SW480 (cell line): ENCODE results near the gene ZNF197.
A peak's percentile ranks its signal among the peaks of the same experiment; 100 is the strongest.
"Not testable (repeated sequence)": the region's sequence is repeated elsewhere in the genome, so short reads cannot be mapped to it uniquely, and the experiment has no call there.

ENCODE experiments used
- DNase-seq: peaks from one replicate; pipeline ENCODE4 v3.0.0-alpha.2; 2016; ENCODE audit warnings: low spot score

ZNF197 gene

DNA sequence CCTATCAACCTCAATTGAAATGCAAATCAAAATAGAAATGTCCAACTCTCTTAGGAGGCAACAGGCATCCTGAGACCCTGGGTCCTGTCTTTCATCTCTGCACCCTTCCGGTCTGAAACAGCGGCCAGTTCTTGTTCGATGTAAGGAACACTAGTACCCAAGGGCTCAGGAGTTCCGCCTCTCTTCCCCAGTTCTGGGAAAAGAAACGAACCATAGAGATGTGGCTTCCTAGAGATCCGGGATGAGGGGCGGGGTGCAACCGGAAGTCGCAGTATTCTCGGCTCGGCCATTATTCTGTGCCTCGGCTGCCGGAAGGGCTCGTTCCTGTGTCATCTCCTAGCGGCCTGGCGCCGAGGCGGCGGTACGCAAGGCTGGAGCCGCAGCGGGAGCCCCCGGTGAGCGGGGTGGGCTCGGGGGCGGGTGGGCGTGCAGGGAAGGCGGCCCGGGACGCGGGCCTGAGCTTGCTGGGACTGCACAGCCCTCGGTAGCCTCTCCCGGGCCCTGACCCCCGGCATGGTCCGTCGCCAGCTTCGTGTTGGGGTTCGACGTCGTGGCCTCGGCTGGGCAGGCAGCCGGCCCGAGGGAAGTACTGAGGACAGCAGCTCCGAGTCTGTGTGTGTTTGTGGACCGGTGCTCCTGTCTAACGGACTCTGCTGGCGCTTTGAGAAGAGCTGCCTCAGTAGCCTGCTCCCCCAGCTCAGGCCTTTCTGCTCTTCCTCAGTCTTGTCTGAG lies at the start of gene ZNF197:
ZNF197 (plus strand) TSS at position 288 of the 732 bp plus-strand sequence. CDS start 4,119 bp downstream, outside the sequence.
- DNase-seq, result peak; percentile 88

DNA sequence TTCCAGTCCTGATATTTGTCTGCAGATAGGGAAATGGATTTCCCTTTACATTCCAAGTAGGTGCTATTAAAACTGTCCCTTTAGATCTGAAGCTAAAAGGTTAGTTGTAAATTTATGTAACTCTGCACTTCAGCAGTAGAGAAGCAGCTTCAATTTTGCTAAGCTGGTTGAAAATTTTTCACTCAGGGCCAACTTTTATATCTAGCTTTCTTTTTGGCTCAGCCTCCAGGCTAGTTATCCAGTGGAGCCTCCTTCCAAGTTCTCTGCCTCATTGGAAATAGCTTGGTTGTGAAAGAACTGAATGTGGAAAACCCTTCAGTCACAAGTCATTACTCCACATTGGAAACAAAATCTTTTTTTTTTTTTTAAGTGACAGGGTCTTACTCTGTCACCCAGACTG lies 48.2 kb upstream of the ZNF197 start:
- DNase-seq, result no peak

DNA sequence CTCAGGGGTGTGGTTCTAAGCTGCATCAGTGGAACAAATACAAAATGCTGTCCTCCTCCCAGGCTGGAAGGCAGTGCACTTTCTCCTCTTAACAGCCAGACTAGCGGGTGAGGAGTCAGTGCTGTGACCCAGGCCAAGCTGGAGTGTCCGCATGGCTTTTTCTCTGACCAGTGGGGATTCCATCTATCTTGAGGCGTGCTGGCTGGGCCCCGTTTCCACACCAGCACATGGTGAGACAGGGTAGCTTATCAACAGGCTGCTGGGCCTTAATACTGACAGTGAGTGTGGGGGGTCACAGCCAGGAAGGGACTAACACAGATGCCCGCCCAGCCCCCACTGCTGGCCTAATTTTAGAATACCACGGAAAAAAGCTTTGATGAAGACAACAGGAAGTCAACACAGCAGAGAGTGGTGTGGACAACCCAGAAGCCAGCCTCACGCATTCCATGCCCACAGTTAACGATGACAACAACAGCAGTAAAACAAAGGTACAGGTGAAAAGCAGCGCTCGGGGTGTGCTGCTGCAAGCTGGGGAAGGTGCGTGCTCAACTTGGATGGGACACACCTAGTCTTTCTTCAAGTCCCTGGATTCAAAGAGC lies 47.4 kb upstream of the ZNF197 start:
- DNase-seq, result not testable (repeated sequence)

DNA sequence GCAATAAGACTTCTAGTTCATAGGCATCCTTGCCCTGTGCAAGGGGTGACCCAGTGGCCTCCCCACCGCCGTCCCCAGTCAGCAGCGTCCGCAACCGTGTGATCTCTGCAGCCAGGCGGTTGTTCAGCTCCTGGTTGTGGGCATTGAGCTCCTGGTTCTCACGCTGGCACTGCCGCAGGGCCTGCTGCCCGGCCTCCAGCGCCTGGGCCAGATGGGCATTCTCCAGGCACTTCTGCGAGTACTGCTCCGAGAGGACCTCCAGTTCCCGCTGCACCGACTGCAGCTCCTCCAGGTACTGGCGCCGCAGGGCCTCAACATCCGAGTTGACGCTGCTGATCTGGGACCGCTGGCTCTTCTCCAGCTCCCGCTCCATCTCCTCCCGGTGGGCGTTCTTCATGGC lies 46.5 kb upstream of the ZNF197 start:
- not testable (repeated sequence) for DNase-seq

DNA sequence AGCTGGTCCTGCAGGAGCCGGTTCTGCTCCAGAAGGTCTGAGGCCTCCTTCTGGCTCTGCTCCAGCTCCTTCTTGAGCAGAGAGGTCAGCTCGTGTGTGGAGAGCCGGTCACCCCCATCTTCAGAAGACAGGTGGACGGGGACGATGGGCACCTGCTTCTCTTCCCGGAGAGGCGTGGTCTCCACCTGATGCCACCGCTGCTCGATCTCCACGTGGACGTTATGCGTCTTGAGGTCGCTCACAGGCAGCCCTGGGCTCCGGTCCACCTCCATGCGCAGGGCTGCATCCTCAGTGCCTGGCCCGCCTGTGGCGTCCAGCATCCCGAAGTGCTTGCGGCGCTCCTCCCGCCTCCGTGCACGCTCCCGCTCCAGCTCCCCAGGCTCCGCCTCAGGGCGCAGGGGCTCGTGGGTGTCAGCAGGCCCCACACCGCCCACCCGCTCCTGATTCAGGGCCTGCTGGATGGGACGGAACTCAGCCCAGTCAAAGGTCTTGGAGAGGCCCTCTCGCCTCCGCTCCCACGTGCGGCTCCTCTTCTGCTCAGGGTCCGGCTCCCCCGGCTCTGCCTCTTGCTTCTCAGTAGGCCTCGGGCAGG lies 45.8 kb upstream of the ZNF197 start:
- DNase-seq, result not testable (repeated sequence)

DNA sequence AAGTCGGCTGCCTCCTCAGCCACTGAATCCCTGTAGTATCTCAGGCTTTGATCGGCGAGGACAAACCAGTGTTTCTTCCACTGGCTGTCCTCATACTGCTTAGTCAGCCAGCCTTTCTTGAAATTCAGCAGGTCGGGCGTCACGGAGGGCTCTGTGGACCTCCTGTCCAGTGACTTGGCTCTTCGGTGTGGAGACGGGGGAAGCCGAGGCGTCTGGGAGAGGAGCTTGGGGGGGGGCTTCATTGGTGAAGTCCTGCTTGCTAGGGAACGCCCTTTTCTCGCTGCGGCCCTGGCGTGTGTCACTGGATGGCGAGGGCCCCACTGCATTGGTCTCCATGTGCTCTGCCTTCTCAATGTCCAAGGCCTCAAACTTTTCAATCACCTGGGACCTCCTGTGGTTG lies 45.1 kb upstream of the ZNF197 start:
- DNase-seq, result not testable (repeated sequence)

DNA sequence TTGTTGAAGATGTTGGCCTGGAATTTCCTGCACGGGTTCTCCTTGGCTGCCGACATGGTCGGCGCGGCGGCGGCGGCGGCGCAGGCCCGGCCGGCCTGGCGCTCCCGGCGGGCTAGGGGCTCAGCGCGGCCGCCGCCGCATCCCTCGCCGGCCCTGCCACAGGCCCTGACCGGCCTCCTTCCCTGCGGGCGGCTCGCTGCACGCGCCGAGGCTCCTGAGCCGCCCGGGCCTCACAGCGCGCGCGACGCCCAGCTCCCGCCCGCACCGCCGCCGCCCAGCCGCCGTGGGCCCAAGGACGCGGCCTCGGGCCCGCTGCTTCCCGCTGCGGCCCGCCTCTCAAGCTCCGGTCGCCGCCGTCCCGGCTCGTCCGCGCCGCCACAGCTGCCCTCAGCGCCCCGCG lies 43.9 kb upstream of the ZNF197 start:
- DNase-seq, result not testable (repeated sequence)

DNA sequence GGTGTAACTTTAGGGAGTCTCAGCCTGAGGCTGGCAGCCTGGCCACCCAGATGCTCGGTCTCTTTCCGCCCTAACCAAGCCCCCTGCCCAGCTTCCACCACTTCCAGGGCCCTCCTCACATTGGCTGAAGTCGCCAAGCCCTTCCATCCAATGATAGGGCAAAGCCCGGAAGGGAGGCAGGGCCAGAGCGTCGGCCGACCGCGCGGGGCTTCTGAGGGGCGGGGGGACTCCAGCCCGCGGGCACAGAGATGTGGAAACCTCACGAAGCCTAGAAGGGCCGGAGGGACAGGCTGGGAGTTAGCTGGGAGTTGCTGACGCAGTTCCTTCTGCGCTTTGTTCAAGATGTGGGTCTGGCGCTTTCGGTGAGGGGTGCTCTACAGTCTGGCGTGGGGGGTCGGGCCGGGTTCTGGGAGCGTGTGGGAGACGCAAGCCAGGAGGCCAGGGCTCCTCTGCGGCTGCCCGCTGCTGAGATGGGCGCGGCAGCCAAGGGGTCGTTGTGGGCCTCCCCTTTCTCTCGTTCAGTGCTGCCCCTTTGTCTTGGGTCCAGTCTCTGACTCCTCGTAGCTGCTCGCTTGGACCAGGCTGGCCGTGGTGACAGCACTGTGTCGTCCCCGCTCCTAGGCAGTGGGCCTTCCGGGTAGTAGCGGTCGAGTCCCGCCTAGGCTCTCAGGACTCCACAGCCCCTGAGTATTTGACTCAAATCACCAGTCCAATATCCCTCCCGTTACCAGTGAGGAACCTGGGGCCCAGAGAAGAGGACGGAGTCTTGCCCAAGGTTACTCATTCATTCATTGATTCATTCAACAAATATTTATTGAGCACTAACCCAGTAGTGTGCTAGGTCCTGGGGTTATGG lies 40.0 kb upstream of the ZNF197 start, which contains the start of gene ZNF660:
ZNF660 (plus strand) TSS at position 319 of the 856 bp plus-strand sequence. CDS start 9,230 bp downstream, outside the sequence.
- no peak for DNase-seq

DNA sequence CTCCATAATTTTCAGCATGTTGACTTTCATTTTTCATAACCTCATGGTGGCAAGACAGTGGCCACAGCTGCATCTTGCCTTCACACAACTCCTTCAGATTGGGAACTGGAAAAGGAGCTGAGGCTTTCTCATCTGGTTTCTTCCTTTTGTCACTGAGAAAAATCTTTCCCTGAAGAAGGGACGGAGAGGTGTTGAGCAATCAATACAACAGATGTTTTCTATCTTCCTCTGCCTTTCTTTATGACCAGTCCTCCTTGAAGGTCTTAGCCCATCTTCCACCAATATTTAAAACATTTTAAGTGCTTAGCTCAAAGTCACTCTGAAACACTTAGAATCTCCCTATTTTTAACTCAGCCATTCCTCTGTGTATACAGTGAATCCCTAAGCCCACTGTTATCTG lies 28.2 kb upstream of the ZNF197 start:
- no peak for DNase-seq

DNA sequence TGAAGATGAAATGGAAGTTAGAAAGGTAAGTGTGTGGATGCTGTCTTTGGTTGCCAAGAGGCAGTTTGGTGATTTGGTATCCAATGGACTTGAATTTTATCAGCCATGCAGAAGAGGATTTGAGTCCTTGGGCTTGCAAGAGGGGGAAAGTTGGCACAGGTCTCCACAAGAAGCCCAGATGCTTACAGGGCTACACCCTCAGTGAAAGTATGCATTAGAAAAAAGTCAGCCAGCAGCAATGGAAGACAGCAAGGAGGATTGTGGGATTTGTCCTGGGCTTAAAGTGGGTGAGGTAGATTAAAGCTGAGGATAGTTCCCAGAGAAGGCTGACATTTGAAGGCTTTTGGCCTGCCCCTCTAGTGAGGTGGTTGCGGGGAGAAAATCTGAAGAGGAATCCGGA lies 23.1 kb upstream of the ZNF197 start:
- no peak for DNase-seq

DNA sequence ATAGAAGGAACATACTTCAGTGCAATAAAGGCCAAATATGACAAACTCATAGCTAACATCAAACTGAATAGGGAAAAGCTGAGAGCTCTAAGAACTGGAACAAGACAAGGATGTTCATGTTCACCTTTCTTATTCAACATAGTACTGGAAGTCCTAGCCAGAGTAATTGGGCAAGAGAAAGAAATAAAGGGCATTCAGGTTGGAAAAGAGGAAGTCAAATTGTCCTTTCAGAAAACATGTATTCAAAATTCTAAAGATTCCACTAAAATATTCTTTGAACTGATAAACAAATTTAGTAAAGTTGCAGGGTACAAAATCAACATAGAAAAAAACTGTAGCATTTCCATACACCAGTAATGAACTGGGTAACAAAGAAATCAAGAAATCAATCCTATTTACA lies 12.2 kb upstream of the ZNF197 start:
- no peak for DNase-seq

DNA sequence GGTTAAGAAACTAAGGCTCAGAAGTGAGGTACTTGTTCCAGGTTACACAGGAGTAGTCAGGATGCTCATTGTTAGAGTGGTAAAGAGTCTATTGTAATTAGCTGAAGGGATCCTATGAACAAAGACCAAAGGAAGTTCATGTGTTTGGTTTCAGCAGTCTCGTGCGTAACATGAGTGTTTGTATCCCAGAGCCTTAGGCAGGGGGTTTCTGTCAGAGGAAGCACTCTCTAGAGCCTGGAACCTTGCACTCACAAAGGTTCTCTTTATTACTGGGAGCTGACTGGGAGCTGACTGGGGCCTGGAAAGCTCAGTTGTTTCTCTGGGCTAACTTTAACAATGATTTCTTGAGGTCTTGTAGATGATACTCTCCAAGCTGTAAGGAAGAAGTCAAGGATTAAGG lies 3.9 kb downstream of the ZNF197 start:
- no peak for DNase-seq

DNA sequence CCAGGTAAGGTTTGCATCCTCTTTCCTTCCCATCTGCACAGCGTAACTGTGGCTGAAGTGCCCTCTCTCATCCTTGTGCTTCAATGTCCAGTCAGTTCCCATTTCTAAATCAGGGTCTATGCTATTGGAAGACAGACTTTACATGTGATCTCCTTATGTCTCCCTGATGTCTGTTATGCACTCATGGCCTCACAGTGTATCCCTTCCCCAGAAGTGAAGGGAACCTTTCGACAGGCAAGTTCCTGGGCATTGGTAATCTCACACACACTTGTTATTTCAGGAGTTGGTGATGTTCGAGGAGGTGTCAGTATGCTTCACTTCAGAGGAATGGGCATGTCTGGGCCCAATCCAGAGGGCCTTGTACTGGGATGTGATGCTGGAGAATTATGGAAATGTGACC lies 7.4 kb downstream of the ZNF197 start:
- no peak for DNase-seq

DNA sequence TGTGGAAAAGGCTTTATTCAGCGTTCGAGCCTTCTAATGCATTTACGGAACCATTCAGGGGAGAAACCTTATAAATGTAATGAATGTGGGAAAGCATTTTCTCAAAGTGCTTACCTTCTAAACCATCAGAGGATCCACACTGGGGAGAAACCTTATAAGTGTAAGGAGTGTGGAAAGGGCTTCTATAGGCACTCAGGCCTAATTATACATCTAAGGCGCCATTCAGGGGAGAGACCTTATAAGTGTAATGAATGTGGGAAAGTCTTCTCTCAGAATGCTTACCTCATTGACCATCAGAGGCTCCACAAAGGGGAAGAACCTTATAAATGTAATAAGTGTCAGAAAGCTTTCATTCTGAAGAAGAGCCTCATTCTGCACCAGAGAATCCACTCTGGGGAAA lies 17.5 kb downstream of the ZNF197 start:
- DNase-seq, result no peak

DNA sequence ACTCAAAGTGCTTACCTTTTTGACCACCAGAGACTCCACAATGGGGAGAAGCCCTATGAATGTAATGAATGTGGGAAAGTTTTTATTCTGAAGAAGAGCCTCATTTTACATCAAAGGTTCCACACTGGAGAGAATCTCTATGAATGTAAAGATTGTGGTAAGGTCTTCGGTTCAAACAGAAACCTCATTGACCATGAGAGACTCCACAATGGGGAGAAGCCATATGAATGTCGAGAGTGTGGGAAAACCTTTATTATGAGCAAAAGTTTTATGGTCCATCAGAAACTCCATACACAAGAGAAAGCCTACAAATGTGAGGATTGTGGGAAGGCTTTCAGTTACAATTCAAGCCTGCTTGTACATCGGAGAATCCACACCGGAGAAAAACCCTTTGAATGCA lies 18.2 kb downstream of the ZNF197 start:
- DNase-seq, result no peak

DNA sequence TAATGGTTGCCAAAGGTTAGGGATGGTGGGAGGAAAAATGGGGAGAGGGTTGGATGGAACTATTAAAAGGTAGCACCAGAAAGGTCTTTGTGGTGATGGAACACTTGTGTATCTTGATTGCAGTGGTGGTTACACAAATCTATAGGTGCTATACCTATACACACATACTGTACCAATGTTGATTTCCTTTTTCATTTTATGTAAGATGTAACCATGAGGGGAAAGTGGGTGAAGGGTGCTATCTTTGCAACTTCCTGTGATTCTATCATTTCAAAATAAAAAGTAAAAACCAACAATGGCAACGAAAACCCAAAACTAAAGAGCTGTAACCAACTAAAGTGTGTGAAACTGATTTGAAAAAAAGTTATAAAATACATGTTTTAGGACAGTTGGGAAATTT lies 22.9 kb downstream of the ZNF197 start:
- no peak for DNase-seq

DNA sequence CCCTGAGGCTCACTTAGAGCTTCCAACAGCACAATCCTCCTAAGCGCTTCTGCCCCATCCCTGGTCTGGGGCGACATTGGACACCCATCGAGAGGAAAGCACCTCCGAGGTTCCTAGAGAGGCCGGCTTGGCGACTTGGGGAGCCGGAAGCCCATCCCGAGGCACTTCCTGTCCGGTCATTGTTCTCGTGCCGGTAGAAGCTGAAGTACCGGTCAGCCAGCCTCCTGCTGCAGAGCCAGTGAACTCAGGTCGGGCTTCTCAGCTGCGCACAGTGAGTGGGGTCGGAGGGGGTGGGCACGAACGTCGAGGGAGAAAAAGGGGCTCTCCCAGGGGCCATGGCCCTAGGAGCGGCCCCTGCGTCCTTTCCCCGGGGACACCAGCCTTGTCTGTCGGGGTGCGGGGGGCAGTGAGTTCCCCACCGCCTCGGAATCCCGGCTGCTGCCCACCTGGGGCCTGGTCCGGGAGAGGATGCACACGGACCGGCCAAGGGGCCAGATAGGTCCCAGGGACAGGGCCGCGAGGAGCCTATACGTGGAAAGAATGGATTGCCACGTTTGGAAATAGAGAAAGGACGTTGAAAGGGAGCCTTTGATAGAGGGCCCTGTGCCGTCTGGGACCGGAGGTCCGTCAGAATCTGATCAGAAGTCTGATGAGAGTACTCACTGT lies 23.9 kb downstream of the ZNF197 start, which contains the start of gene ZNF35:
ZNF35 (plus strand) TSS at position 169 of the 666 bp plus-strand sequence. CDS start 2,336 bp downstream, outside the sequence.
- peak; percentile 90 for DNase-seq

DNA sequence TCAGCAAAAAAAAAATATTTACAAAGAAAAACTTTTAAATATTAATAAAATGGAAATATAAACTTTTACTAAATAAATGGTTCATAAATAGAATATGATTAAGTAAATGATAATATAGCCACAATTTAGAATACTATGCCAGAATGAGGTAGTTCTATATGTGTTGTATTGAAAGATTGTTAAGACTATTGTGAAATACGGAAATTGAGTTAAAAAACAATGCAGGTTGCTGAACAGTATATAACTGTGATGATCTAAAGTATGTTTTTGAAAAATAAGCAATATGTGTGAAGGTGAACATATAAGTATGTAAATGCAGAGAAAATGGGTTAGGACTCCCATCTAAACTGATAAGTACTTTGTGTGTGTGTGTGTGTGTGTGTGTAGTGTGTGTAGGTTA lies 24.9 kb downstream of the ZNF197 start:
- DNase-seq, result no peak

DNA sequence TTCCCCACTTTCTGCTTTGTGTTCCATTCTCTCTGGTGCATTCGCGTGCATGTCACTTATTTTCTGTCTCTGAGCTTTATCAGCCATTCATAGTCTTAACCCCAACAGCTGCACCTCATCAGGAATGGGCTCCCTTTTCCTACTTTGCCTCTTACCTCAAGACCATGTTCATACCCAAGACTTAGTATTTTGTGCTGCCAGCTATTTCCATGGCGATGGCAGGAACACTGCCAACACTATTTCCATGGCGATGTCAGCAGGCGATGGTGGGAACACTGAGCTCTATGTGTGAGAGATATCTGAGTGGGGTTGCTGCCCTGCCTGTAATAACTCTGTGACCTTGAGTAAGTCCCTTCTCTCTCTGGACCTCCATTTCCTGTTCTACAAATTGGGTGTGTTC lies 29.2 kb downstream of the ZNF197 start:
- DNase-seq, result no peak

DNA sequence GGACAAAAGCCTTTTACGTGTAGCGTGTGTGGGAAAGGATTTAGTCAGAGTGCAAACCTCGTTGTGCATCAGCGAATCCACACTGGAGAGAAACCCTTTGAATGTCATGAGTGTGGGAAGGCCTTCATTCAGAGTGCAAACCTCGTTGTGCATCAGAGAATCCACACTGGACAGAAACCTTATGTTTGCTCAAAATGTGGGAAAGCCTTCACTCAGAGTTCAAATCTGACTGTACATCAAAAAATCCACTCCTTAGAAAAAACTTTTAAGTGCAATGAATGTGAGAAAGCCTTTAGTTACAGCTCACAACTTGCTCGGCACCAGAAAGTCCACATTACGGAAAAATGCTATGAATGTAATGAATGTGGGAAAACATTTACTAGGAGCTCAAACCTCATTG lies 34.2 kb downstream of the ZNF197 start:
- DNase-seq, result no peak

DNA sequence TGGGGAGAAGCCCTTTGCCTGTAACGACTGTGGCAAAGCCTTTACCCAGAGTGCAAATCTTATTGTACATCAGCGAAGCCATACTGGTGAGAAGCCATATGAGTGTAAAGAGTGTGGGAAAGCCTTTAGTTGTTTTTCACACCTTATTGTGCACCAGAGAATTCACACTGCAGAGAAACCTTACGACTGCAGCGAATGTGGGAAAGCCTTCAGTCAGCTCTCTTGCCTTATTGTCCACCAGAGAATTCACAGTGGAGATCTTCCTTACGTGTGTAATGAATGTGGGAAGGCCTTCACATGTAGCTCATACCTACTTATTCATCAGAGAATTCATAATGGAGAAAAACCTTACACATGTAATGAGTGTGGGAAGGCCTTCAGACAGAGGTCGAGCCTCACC lies 34.6 kb downstream of the ZNF197 start:
- no peak for DNase-seq

DNA sequence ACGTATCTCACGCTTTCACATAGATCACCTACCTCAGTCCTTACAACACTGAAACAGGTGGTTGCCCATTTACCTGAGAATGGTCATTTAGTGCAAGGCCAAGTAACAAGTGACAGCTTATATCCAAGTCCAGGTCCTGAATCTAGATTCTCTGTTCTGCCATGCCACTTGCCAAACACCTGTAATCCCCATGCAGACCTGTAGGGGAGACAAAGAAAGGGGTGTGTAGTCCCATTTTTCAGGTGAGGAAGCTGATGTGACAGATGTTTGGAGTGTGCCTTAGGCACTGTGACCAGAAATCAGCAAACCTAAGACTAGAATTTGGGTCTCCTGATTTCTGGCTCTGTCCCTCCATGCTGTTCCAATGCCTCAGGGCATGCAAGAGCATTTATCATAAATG lies 36.4 kb downstream of the ZNF197 start:
- DNase-seq, result no peak
